GM23338 (cell line): ENCODE data around the gene CDH23. TPM values are rescaled to one million over a fixed set of nuclear protein-coding genes. Genes with fewer than 3 reads are reported as not detected.

Source experiments
- ATAC-seq: fragments of 200-7000 bp; cut with Tn5 transposase; 3 replicates; pipeline ENCODE4 v1.9.1; 2020
- DNase-seq: peaks from one replicate; pipeline ENCODE4 v3.0.0-alpha.2; 2015; ENCODE audit warnings: low spot score
- H2AFZ ChIP-seq: fragments of 200-600 bp; sonication (generic); 2 replicates; pipeline ENCODE4 v1.8.0; 2016; ENCODE audit warnings: antibody characterized with exemption, mild to moderate bottlenecking, moderate library complexity
- H3F3A ChIP-seq: fragments of 200-600 bp; sonication (generic); replicated peaks from 2 replicates; pipeline ENCODE4 v1.8.0; 2017; ENCODE audit warnings: antibody characterized with exemption, mixed run types, low read depth
- H3K27ac ChIP-seq: fragments of 200-600 bp; sonication (generic); 2 replicates; pipeline ENCODE4 v1.6.1; 2016; ENCODE audit warnings: low read depth
- H3K27me3 ChIP-seq: fragments of 200-600 bp; sonication (generic); 2 replicates; pipeline ENCODE4 v1.8.0; 2016; ENCODE audit warnings: mild to moderate bottlenecking, mixed run types, moderate library complexity; ENCODE audit not compliant: insufficient read depth
- H3K36me3 ChIP-seq: fragments of 200-600 bp; sonication (generic); 2 replicates; pipeline ENCODE4 v1.8.0; 2016; ENCODE audit warnings: mild to moderate bottlenecking; ENCODE audit not compliant: insufficient read depth
- H3K4me1 ChIP-seq: fragments of 200-600 bp; sonication (generic); 2 replicates; pipeline ENCODE4 v1.8.0; 2016; ENCODE audit warnings: mild to moderate bottlenecking, moderate library complexity; ENCODE audit not compliant: insufficient read depth
- H3K4me2 ChIP-seq: fragments of 200-600 bp; sonication (generic); 2 replicates; pipeline ENCODE4 v1.7.1; 2017; ENCODE audit warnings: mixed run types
- H3K4me3 ChIP-seq: fragments of 200-600 bp; sonication (generic); 2 replicates; pipeline ENCODE4 v1.6.1; 2016; ENCODE audit warnings: mixed run types
- H3K79me2 ChIP-seq: fragments of 200-600 bp; sonication (generic); replicated peaks from 2 replicates; pipeline ENCODE4 v1.8.0; 2017; ENCODE audit warnings: mild to moderate bottlenecking; ENCODE audit not compliant: insufficient read depth
- H3K9me2 ChIP-seq: fragments of 200-600 bp; sonication (generic); 2 replicates; pipeline ENCODE4 v1.8.0; 2017; ENCODE audit not compliant: insufficient read depth
- H4K20me1 ChIP-seq: fragments of 200-600 bp; sonication (generic); replicated peaks from 2 replicates; pipeline ENCODE4 v1.8.0; 2017; ENCODE audit warnings: mild to moderate bottlenecking; ENCODE audit not compliant: insufficient read depth
- H3K27ac Mint-ChIP-seq: 2 replicates; pipeline ENCODE4 v1.8.0; 2020; ENCODE audit warnings: inconsistent platforms, mild to moderate bottlenecking, moderate library complexity, mixed read lengths
- H3K27me3 Mint-ChIP-seq: 3 replicates; pipeline ENCODE4 v1.8.0; 2022; ENCODE audit warnings: low read depth, mild to moderate bottlenecking, moderate library complexity, mixed read lengths, inconsistent platforms; ENCODE audit not compliant: insufficient read depth, poor library complexity
- H3K36me3 Mint-ChIP-seq: 3 replicates; pipeline ENCODE4 v1.8.0; 2021; ENCODE audit warnings: low read depth, mild to moderate bottlenecking, inconsistent platforms, moderate library complexity, mixed read lengths
- H3K4me1 Mint-ChIP-seq: 3 replicates; pipeline ENCODE4 v1.8.0; 2020; ENCODE audit warnings: mild to moderate bottlenecking, inconsistent platforms, mixed read lengths
- H3K4me3 Mint-ChIP-seq: 3 replicates; pipeline ENCODE4 v1.8.0; 2021; ENCODE audit warnings: moderate library complexity, mild to moderate bottlenecking, inconsistent platforms, mixed read lengths
- H3K9me3 Mint-ChIP-seq: 3 replicates; pipeline ENCODE4 v1.8.0; 2020; ENCODE audit warnings: moderate library complexity, mild to moderate bottlenecking, inconsistent platforms, mixed read lengths
- CREB1 ChIP-seq: fragments of 250-450 bp; sonication (Bioruptor Pico); IDR thresholded peaks from 2 replicates; pipeline ENCODE4 v1.5.0; 2020; ENCODE audit warnings: low read depth, mild to moderate bottlenecking, moderate library complexity
- CTCF ChIP-seq, 2 experiments: fragments of 200-600 bp in 1 of 2; sonication (generic) in 1 of 2; conservative IDR thresholded peaks; 2 replicates each; pipeline versions ENCODE4 v1.5.1 to v1.6.1; 2016 to 2017; ENCODE audit warnings: antibody characterized with exemption in 2 of 2, low read depth in 2 of 2, mild to moderate bottlenecking in 2 of 2, moderate library complexity in 1 of 2
- ETS1 ChIP-seq: IDR thresholded peaks from 2 replicates; pipeline ENCODE4 v1.6.1; 2016; ENCODE audit warnings: antibody characterized with exemption
- EZH2 ChIP-seq: fragments of 200-600 bp; sonication (generic); IDR thresholded peaks from one replicate; pipeline ENCODE4 v1.8.0; 2017; ENCODE audit warnings: antibody characterized with exemption, mild to moderate bottlenecking, low read depth; ENCODE audit not compliant: unreplicated experiment
- EZH2phosphoT487 ChIP-seq: fragments of 200-600 bp; sonication (generic); IDR thresholded peaks from one replicate; pipeline ENCODE4 v1.8.1; 2018; ENCODE audit warnings: antibody characterized with exemption; ENCODE audit not compliant: unreplicated experiment
- JUNB ChIP-seq: IDR thresholded peaks from one replicate; pipeline ENCODE4 v1.6.1; 2016; ENCODE audit warnings: antibody characterized with exemption; ENCODE audit not compliant: unreplicated experiment
- NANOG ChIP-seq: IDR thresholded peaks from 2 replicates; pipeline ENCODE4 v1.6.1; 2016; ENCODE audit warnings: antibody characterized with exemption, borderline replicate concordance
- POLR2AphosphoS5 ChIP-seq: IDR thresholded peaks from 2 replicates; pipeline ENCODE4 v1.6.1; 2016; ENCODE audit warnings: antibody characterized with exemption, low read depth
- STAT1 ChIP-seq: IDR thresholded peaks from one replicate; pipeline ENCODE4 v1.6.1; 2016; ENCODE audit warnings: antibody characterized with exemption; ENCODE audit not compliant: unreplicated experiment
- ZNF114 ChIP-seq: fragments of 250-450 bp; sonication (Bioruptor Pico); IDR thresholded peaks from 2 replicates; pipeline ENCODE4 v1.5.0; 2020; ENCODE audit warnings: mild to moderate bottlenecking, moderate library complexity
- ZNF331 ChIP-seq: fragments of 250-450 bp; sonication (Bioruptor Pico); IDR thresholded peaks from 2 replicates; pipeline ENCODE4 v1.5.0; 2020; ENCODE audit warnings: low read depth, mild to moderate bottlenecking, moderate library complexity
- ZNF462 ChIP-seq: fragments of 250-450 bp; sonication (Bioruptor Pico); IDR thresholded peaks from 2 replicates; pipeline ENCODE4 v1.5.0; 2020; ENCODE audit warnings: mild to moderate bottlenecking, moderate library complexity
- polyA plus RNA-seq: library from polyadenylated mRNA; unstranded; fragments of >200 nt; fragmentation: Nextera tagmentation; extraction: Ambion mirVana; gene quantifications from 2 replicates; pipeline ENCODE4 v1.2.1, GENCODE V29; 2016
- total RNA-seq: library from RNA; depleted of rRNA; stranded (reverse); fragments of >200 nt; shearing (Covaris generic); gene quantifications from 2 replicates; pipeline ENCODE4 v1.2.3, GENCODE V29; 2014
- TF ChIP-seq, protein P1 (sequence below): IDR thresholded peaks from one replicate; pipeline ENCODE4 v1.6.1; 2018; ENCODE audit warnings: antibody characterized with exemption; ENCODE audit not compliant: unreplicated experiment

CDH23 gene
- total and polyA plus RNA-seq, 2 experiments from 2014 or later, result 0.95 to 4.3 TPM

DNA sequence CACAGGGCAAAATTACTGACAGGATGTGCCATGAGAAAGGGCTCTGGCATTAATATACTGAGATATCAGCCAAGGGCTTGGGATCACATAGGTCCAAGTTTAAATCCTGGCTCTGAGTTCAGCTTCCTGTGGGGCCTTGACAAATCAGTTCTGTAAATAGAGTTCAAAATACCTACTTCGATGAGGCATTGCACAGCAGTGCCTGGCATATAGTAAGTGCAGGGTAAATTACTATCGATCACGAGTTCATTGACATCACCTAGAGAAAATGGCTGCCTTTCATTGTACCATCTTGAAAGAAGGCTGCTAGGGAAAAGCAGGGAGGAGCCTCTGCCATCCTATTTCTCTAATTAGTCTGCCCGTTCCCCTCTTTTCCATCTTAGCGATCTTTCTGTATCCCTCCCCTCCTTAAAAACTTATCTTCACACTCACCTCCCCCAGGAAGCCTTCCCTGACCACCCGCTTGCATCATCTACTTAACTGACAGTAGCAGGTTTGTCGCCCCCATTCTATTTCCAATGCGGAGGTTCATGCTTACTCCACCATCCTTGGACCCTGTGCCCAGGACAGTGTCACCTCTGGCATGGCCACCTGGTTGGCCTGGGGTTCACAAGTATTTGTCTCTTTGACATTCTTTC is 198.3 kb downstream of the CDH23 start:
- Histone ChIP-seq H4K20me1 (no peaks in the 10 kb centered on the region), H3K36me3 (no peaks in the 10 kb centered on the region), H3K79me2 (no peaks in the 10 kb centered on the region), H3K27ac (no peak overlapping the region), H3K4me2 (no peak overlapping the region), H3K4me1 (no peaks in the 10 kb centered on the region), H3K9me2 (no peaks in the 10 kb centered on the region), H3K27me3 (no peaks in the 10 kb centered on the region), H3F3A (no peaks in the 10 kb centered on the region), H3K4me3 (no peak overlapping the region), H2AFZ (no peak overlapping the region)
- peaks cover 12% of the 10 kb centered on the region for H3K4me1 Mint-ChIP-seq
- no peak overlapping the region for H3K27ac Mint-ChIP-seq
- no peaks in the 10 kb centered on the region for H3K36me3 Mint-ChIP-seq
- H3K4me3 Mint-ChIP-seq, result no peak overlapping the region
- no peak for DNase-seq
- H3K27me3 Mint-ChIP-seq, result peaks cover 4% of the 10 kb centered on the region
- H3K9me3 Mint-ChIP-seq, result no peaks in the 10 kb centered on the region
- ATAC-seq, result no peak
- TF ChIP-seq ZNF331 (CRISPR knock-in tag) (no peak), CTCF (conservative IDR thresholded peaks at IDR 0.05; ENCODE audit: low read depth in 2 of 2) (no peak), ETS1 (no peak), EZH2phosphoT487 (no peak), ZNF462 (no peak), JUNB (no peak), CREB1 (CRISPR knock-in tag) (no peak), EZH2 (no peak), ZNF114 (CRISPR knock-in tag) (no peak), NANOG (no peak), POLR2AphosphoS5 (no peak), STAT1 (no peak)
- TF ChIP-seq, protein P1, sequence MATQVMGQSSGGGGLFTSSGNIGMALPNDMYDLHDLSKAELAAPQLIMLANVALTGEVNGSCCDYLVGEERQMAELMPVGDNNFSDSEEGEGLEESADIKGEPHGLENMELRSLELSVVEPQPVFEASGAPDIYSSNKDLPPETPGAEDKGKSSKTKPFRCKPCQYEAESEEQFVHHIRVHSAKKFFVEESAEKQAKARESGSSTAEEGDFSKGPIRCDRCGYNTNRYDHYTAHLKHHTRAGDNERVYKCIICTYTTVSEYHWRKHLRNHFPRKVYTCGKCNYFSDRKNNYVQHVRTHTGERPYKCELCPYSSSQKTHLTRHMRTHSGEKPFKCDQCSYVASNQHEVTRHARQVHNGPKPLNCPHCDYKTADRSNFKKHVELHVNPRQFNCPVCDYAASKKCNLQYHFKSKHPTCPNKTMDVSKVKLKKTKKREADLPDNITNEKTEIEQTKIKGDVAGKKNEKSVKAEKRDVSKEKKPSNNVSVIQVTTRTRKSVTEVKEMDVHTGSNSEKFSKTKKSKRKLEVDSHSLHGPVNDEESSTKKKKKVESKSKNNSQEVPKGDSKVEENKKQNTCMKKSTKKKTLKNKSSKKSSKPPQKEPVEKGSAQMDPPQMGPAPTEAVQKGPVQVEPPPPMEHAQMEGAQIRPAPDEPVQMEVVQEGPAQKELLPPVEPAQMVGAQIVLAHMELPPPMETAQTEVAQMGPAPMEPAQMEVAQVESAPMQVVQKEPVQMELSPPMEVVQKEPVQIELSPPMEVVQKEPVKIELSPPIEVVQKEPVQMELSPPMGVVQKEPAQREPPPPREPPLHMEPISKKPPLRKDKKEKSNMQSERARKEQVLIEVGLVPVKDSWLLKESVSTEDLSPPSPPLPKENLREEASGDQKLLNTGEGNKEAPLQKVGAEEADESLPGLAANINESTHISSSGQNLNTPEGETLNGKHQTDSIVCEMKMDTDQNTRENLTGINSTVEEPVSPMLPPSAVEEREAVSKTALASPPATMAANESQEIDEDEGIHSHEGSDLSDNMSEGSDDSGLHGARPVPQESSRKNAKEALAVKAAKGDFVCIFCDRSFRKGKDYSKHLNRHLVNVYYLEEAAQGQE, result no peak
